Neural cell (in vitro differentiated cells): Measurements from ENCODE around the gene ABHD17C. TPM values are rescaled to one million over a fixed set of nuclear protein-coding genes. Genes with fewer than 3 reads are reported as not detected.

Experiments
- polyA plus RNA-seq: library from polyadenylated mRNA; depleted of rRNA; stranded (reverse); fragments of >200 nt; gene quantifications from 2 replicates; pipeline ENCODE4 v1.2.3, GENCODE V29; 2014
- small RNA-seq, 3 experiments: library from RNA; depleted of rRNA; stranded (forward); fragments of <200 nt; gene quantifications; one replicate each; pipeline ENCODE3, GENCODE V24; 2012

The ABHD17C gene
- polyA plus RNA-seq, 1 donor from 2014 or later: 18.3 TPM

Small RNA genes lying within 50 kb of the gene (small RNA-seq; reads per million reads assigned to genes)
- gene RNU6-380P: 0.23 to 1.1 (median 0.30) reads per million in 3 experiments

Other genes starting within 250 kb of the ABHD17C start
- 0.04 and 0.06 TPM in 2 replicates for gene CEMIP, start 84.1 kb downstream of the ABHD17C start, polyA plus RNA-seq